Stimulated activated CD4-positive, alpha-beta T cell treated with anti-CD3 and anti-CD28 coated beads, Interleukin-1b, Interleukin-23, amount 100 ng/mL, for 4 hours (primary cell): ENCODE data around the gene CLEC16A.
A peak's percentile ranks its signal among the peaks of the same experiment; 100 is the strongest.

Source experiments
- DNase-seq, 2 donors: peaks; one replicate each; pipeline ENCODE4 v3.0.0-alpha.2; 2020; ENCODE audit warnings: low read depth in 2 of 2

Gene CLEC16A

GRCh38 chr16:11084876-11085485 lies 140.6 kb downstream of the CLEC16A start:
- DNase-seq, result no peak

- DNase-seq, result no peak
These were observed 141.6 kb downstream of the CLEC16A start for GRCh38 chr16:11085916-11086315.

- no peak for DNase-seq
These were observed 143.3 kb downstream of the CLEC16A start for GRCh38 chr16:11087691-11088073.

- no peak for DNase-seq
These were observed 143.8 kb downstream of the CLEC16A start for GRCh38 chr16:11088074-11088730.

- no peak for DNase-seq
These were observed 144.5 kb downstream of the CLEC16A start for GRCh38 chr16:11088831-11089230.

GRCh38 chr16:11089504-11090124 lies 145.2 kb downstream of the CLEC16A start:
- no peak for DNase-seq

GRCh38 chr16:11090232-11090631 lies 145.9 kb downstream of the CLEC16A start:
- no peak for DNase-seq

- no peak for DNase-seq
These were observed 146.8 kb downstream of the CLEC16A start for GRCh38 chr16:11091021-11091785.

- DNase-seq, result no peak
These were observed 148.6 kb downstream of the CLEC16A start for GRCh38 chr16:11092788-11093571.

- DNase-seq, result no peak
These were observed 149.3 kb downstream of the CLEC16A start for GRCh38 chr16:11093572-11094074.

GRCh38 chr16:11094075-11094856 lies 149.9 kb downstream of the CLEC16A start:
- peak; percentile 43 to 44 for DNase-seq

- no peak for DNase-seq
These were observed 150.6 kb downstream of the CLEC16A start for GRCh38 chr16:11094857-11095565.

GRCh38 chr16:11095935-11096334 lies 151.6 kb downstream of the CLEC16A start:
- DNase-seq, result no peak

GRCh38 chr16:11097094-11097786 lies 152.9 kb downstream of the CLEC16A start:
- no peak for DNase-seq

GRCh38 chr16:11097787-11098167 lies 153.4 kb downstream of the CLEC16A start:
- DNase-seq, result no peak

- no peak for DNase-seq
These were observed 154.4 kb downstream of the CLEC16A start for GRCh38 chr16:11098601-11099390.

- DNase-seq, result no peak
These were observed 155.4 kb downstream of the CLEC16A start for GRCh38 chr16:11099672-11100205.

GRCh38 chr16:11100239-11100750 lies 155.9 kb downstream of the CLEC16A start:
- DNase-seq, result no peak
